WERI-Rb-1 (cell line): ENCODE data around the gene AGBL1.
"Not testable (repeated sequence)": the region's sequence is repeated elsewhere in the genome, so short reads cannot be mapped to it uniquely, and the experiment has no call there.

Source experiments
- DNase-seq: peaks from one replicate; pipeline ENCODE4 v3.0.0-alpha.2; 2020
- H3K27ac ChIP-seq: fragments of 250-450 bp; sonication (Bioruptor Pico); 2 replicates; pipeline ENCODE4 v1.5.1; 2020; ENCODE audit warnings: mild to moderate bottlenecking, moderate library complexity
- H3K27me3 ChIP-seq: fragments of 250-450 bp; sonication (Bioruptor Pico); 2 replicates; pipeline ENCODE4 v1.5.1; 2021; ENCODE audit warnings: mild to moderate bottlenecking, low read depth, moderate library complexity; ENCODE audit not compliant: insufficient read depth, severe bottlenecking
- H3K36me3 ChIP-seq: fragments of 250-450 bp; sonication (Bioruptor Pico); 2 replicates; pipeline ENCODE4 v1.5.1; 2020; ENCODE audit warnings: mild to moderate bottlenecking, moderate library complexity
- H3K4me3 ChIP-seq: 2 replicates; pipeline ENCODE4 v1.5.1; 2011; ENCODE audit warnings: low read depth, mild to moderate bottlenecking, control low read depth, low read length
- H3K9me3 ChIP-seq: fragments of 250-450 bp; sonication (Bioruptor Pico); 2 replicates; pipeline ENCODE4 v1.5.1; 2021; ENCODE audit warnings: mild to moderate bottlenecking, moderate library complexity; ENCODE audit not compliant: severe bottlenecking
- CTCF ChIP-seq: IDR thresholded peaks from 2 replicates; pipeline ENCODE4 v1.5.1; 2011; ENCODE audit warnings: low read depth, mild to moderate bottlenecking, control low read depth, inconsistent platforms, low read length

The AGBL1 gene

GRCh38 chr15:86445579-86446252 lies 366.0 kb downstream of the AGBL1 start:
- DNase-seq = no peak
- no peaks in the 10 kb centered on the region for H3K36me3 ChIP-seq

GRCh38 chr15:86446253-86446640 lies 366.6 kb downstream of the AGBL1 start:
- no peak overlapping the region for H3K27ac ChIP-seq
- no peaks in the 10 kb centered on the region for H3K9me3 ChIP-seq
- DNase-seq = no peak
- peaks cover 51% of the 10 kb centered on the region for H3K27me3 ChIP-seq
- no peak overlapping the region for H3K4me3 ChIP-seq
- H3K36me3 ChIP-seq = no peaks in the 10 kb centered on the region
- no peak for TF ChIP-seq CTCF

More at GRCh38 chr15:86445579-86446252, 366.0 kb downstream of the AGBL1 start:
- Histone ChIP-seq H3K27ac (no peak overlapping the region), H3K9me3 (no peaks in the 10 kb centered on the region), H3K27me3 (peaks cover 49% of the 10 kb centered on the region), H3K4me3 (no peak overlapping the region)
- no peak for TF ChIP-seq CTCF

GRCh38 chr15:86465470-86466039 lies 385.9 kb downstream of the AGBL1 start:
- DNase-seq, H3K4me3 ChIP-seq, H3K36me3 ChIP-seq, H3K27ac ChIP-seq: not testable (repeated sequence)
- H3K9me3 ChIP-seq = peaks cover 16% of the 10 kb centered on the region
- H3K27me3 ChIP-seq = peaks cover 18% of the 10 kb centered on the region

- Histone ChIP-seq H3K36me3 (no peaks in the 10 kb centered on the region), H3K27me3 (peaks cover 12% of the 10 kb centered on the region), H3K27ac (no peak overlapping the region), H3K4me3 (no peak overlapping the region), H3K9me3 (peaks cover 2% of the 10 kb centered on the region)
- TF ChIP-seq CTCF = no peak
- no peak for DNase-seq
Measured at GRCh38 chr15:86481720-86482119, 402.0 kb downstream of the AGBL1 start.

GRCh38 chr15:86483936-86484335 lies 404.3 kb downstream of the AGBL1 start:
- H3K9me3 ChIP-seq = peaks cover 2% of the 10 kb centered on the region
- H3K27me3 ChIP-seq = peaks cover 20% of the 10 kb centered on the region
- no peaks in the 10 kb centered on the region for H3K36me3 ChIP-seq
- TF ChIP-seq CTCF = no peak
- no peak overlapping the region for H3K27ac ChIP-seq
- no peak for DNase-seq
- H3K4me3 ChIP-seq = no peak overlapping the region

- Histone ChIP-seq H3K36me3 (no peaks in the 10 kb centered on the region), H3K27ac (no peak overlapping the region), H3K4me3 (no peak overlapping the region), H3K27me3 (peaks cover 28% of the 10 kb centered on the region), H3K9me3 (no peaks in the 10 kb centered on the region)
- DNase-seq = no peak
- no peak for TF ChIP-seq CTCF
Measured at GRCh38 chr15:86488046-86488445, 408.4 kb downstream of the AGBL1 start.
